Transverse colon (tissue), 4 donors: ENCODE measurements around the gene GCSAM. TPM values are rescaled to one million over a fixed set of nuclear protein-coding genes. Genes with fewer than 3 reads are reported as not detected.

Experiments
- DNase-seq: peaks from one replicate; pipeline ENCODE4 v3.0.0-alpha.2; 2019
- H3K27ac ChIP-seq, 4 donors: fragments of 200-600 bp; sonication (generic); 2 replicates each; pipeline ENCODE4 v1.5.1; 2016 to 2018; ENCODE audit warnings: inconsistent platforms in 4 of 4
- H3K27me3 ChIP-seq: fragments of 200-600 bp; sonication (generic); 2 replicates; pipeline ENCODE4 v1.5.1; 2017; ENCODE audit warnings: inconsistent platforms
- H3K36me3 ChIP-seq, 4 donors: fragments of 200-600 bp; sonication (generic); 2 replicates each; pipeline ENCODE4 v1.5.1; 2017 to 2019; ENCODE audit warnings: inconsistent platforms in 4 of 4
- H3K4me1 ChIP-seq, 4 donors: fragments of 200-600 bp; sonication (generic); 2 replicates each; pipeline ENCODE4 v1.5.1; 2017 to 2020; ENCODE audit warnings: inconsistent platforms in 4 of 4
- H3K4me3 ChIP-seq, 4 donors: fragments of 200-600 bp; sonication (generic); 1 replicate in 1 of 4; 2 replicates in 3 of 4; pipeline versions ENCODE4 v1.5.1 to v1.6.1; 2017 to 2019; ENCODE audit warnings: inconsistent platforms in 4 of 4
- H3K9me3 ChIP-seq, 2 donors: fragments of 200-600 bp; sonication (generic); 2 replicates each; pipeline ENCODE4 v1.5.1; 2017 to 2019; ENCODE audit warnings: inconsistent platforms in 2 of 2
- CTCF ChIP-seq, 5 experiments: fragments of 200-600 bp in 3 of 5; fragments of 450-650 bp in 2 of 5; sonication (generic) in 3 of 5; IDR thresholded peaks; 1 replicate in 2 of 5; 2 replicates in 3 of 5; pipeline ENCODE4 v1.5.1; 2016 to 2017; ENCODE audit warnings: antibody characterized with exemption in 5 of 5, inconsistent platforms in 3 of 5, mild to moderate bottlenecking in 2 of 5, moderate library complexity in 1 of 5
- EP300 ChIP-seq: sonication (generic); formaldehyde crosslinking; IDR thresholded peaks from one replicate; pipeline ENCODE4 v1.6.1; 2017; ENCODE audit warnings: antibody characterized with exemption, low read depth
- POLR2A ChIP-seq: fragments of 450-650 bp; IDR thresholded peaks from one replicate; pipeline ENCODE4 v1.6.1; 2016; ENCODE audit warnings: antibody characterized with exemption, mild to moderate bottlenecking, moderate library complexity
- POLR2AphosphoS5 ChIP-seq, 3 donors: sonication (generic); formaldehyde crosslinking; IDR thresholded peaks; one replicate each; pipeline ENCODE4 v1.6.1; 2016; ENCODE audit warnings: antibody characterized with exemption in 3 of 3
- WGBS, 2 donors: methylation state at CpG; one replicate each; pipeline ENCODE4 v1.1.5; 2018; ENCODE audit warnings: low coverage in 1 of 2; 5-methylcytosine and 5-hydroxymethylcytosine counted together
- in situ Hi-C, 4 donors: fragments of 200-750 bp; cut with MboI; loops; one replicate each; pipeline versions ENCODE4 v1.15.0 to v1.15.1; 2017; ENCODE audit warnings: low sequenced_read_pairs in 3 of 4, low pct_ligation_motif_present in 1 of 4, low pct_unique_long_range_greater_than_20kb in 1 of 4
- intact Hi-C: fragments of 100-400 bp; cut with DNase I; formaldehyde crosslinking; loops from one replicate; pipeline ENCODE4 v1.15.1; 2023; ENCODE audit warnings: low total_unique reads
- total RNA-seq, 4 donors: library from RNA; depleted of rRNA; stranded (reverse); fragments of >200 nt; gene quantifications; one replicate each; pipeline ENCODE4 v1.1.0, GENCODE V29; 2016

GCSAM gene
- total RNA-seq, 4 donors from 2014 or later = 0.64 to 0.68 TPM; not detected in 2

GRCh38 chr3:112087746-112088145, 45.3 kb downstream of the GCSAM start:
- Histone ChIP-seq H3K27me3 (no peaks in the 10 kb centered on the region), H3K4me1 (peaks cover 6 to 73% (median 34%) of the 10 kb centered on the region in 4 donors), H3K9me3 (no peaks in the 10 kb centered on the region), H3K27ac (peak overlapping the region; percentile 79 to 85 (median 83)), H3K4me3 (peak overlapping the region in 3 of 4 donors; percentile 14 to 66 (median 42)), H3K36me3 (no peaks in the 10 kb centered on the region)
- WGBS, 2 donors = 40 to 71% methylated on average over 2 to 5 of the region's 5 CpGs
- intact Hi-C loops = no loop called here
- TF ChIP-seq CTCF (IDR thresholded peaks at IDR 0.05) (no peak), EP300 (no peak), POLR2AphosphoS5 (IDR thresholded peaks at IDR 0.05) (no peak), POLR2A (no peak)
- in situ Hi-C loops = no loop called here
- DNase-seq = no peak

GRCh38 chr3:112086875-112087524, 46.0 kb downstream of the GCSAM start:
- no peak for DNase-seq
- Histone ChIP-seq H3K4me3 (peak overlapping the region; percentile 42 to 66 (median 46)), H3K4me1 (peaks cover 6 to 66% (median 31%) of the 10 kb centered on the region in 4 donors), H3K27me3 (no peaks in the 10 kb centered on the region), H3K9me3 (no peaks in the 10 kb centered on the region), H3K27ac (peak overlapping the region; percentile 79 to 85 (median 83)), H3K36me3 (no peaks in the 10 kb centered on the region)
- intact Hi-C loops (no loop called here), in situ Hi-C loops (no loop called here)
- 32 to 43% methylated on average over 10 to 14 of the region's 14 CpGs for WGBS, 2 donors
- TF ChIP-seq POLR2AphosphoS5 (IDR thresholded peaks at IDR 0.05) = no peak
- no peak for TF ChIP-seq CTCF (IDR thresholded peaks at IDR 0.05)
- TF ChIP-seq EP300 = no peak
- no peak for TF ChIP-seq POLR2A

GRCh38 chr3:112086076-112086854, 46.8 kb downstream of the GCSAM start, which contains the start of gene C3orf52:
C3orf52 (plus strand) TSS chr3:112086389; CDS start chr3:112086408, 19 bp downstream.
- in situ Hi-C loops (no loop called here), intact Hi-C loops (no loop called here)
- peak; percentile 93 for DNase-seq
- Histone ChIP-seq H3K27ac (peak within 1 kb of the TSS; percentile 79 to 85 (median 83)), H3K36me3 (no peaks in the 10 kb centered on the region), H3K9me3 (no peaks in the 10 kb centered on the region), H3K4me3 (peak within 1 kb of the TSS; percentile 42 to 66 (median 46)), H3K4me1 (peaks cover 6 to 59% (median 28%) of the 10 kb centered on the region in 4 donors), H3K27me3 (no peaks in the 10 kb centered on the region)
- TF ChIP-seq CTCF (IDR thresholded peaks at IDR 0.05) (peak; percentile 5 to 29 (median 16)), POLR2AphosphoS5 (IDR thresholded peaks at IDR 0.05) (peak; percentile 78 to 94 (median 90)), POLR2A (peak; percentile 93), EP300 (no peak)
- WGBS, 2 donors = 0 to 1% methylated on average over 4 to 51 of the region's 67 CpGs

GRCh38 chr3:112085735-112086075, 47.3 kb downstream of the GCSAM start:
- H3K9me3 ChIP-seq = no peaks in the 10 kb centered on the region
- no peaks in the 10 kb centered on the region for H3K27me3 ChIP-seq
- no peaks in the 10 kb centered on the region for H3K36me3 ChIP-seq
- H3K4me3 ChIP-seq = peak overlapping the region; percentile 42 to 66 (median 46)
- peaks cover 6 to 54% (median 23%) of the 10 kb centered on the region in 4 donors for H3K4me1 ChIP-seq
- intact Hi-C loops (no loop called here), in situ Hi-C loops (no loop called here)
- TF ChIP-seq EP300 (no peak), POLR2A (no peak), CTCF (IDR thresholded peaks at IDR 0.05) (no peak), POLR2AphosphoS5 (IDR thresholded peaks at IDR 0.05) (no peak)
- DNase-seq = no peak
- H3K27ac ChIP-seq = peak overlapping the region; percentile 79 to 85 (median 83)
- 36 to 65% methylated on average over 2 to 12 of the region's 12 CpGs for WGBS, 2 donors
